HCT116 (cell line): ENCODE results near the gene FGF3. TPM values are rescaled to one million over a fixed set of nuclear protein-coding genes. Genes with fewer than 3 reads are reported as not detected.

Experiments used
- ATAC-seq: fragments of 200-7000 bp; cut with Tn5 transposase; 2 replicates; pipeline ENCODE4 v1.9.1; 2020; ENCODE audit warnings: mild to moderate bottlenecking, moderate library complexity
- BruUV-seq: library from RNA; stranded (reverse); fragments of 400-500 nt; replicated peaks from 2 replicates; lab custom pipeline; 2021; lab: Mats Ljungman, UMichigan
- CTCF ChIA-PET: fragments of 300-600 bp; sonication (Branson Sonifier 250); formaldehyde crosslinking; loops from one replicate; lab custom pipeline; 2021; ENCODE audit warnings: antibody characterized with exemption; lab: Charles Lee
- POLR2A ChIA-PET: fragments of 300-600, 350-600 bp; sonication (Branson Sonifier 250); formaldehyde crosslinking; loops from one replicate; lab custom pipeline; 2021; ENCODE audit warnings: antibody characterized with exemption; lab: Charles Lee
- RAD21 ChIA-PET, 2 experiments: fragments of 300-600 bp; sonication (Branson Sonifier 250); formaldehyde crosslinking; loops; one replicate each; lab custom pipeline; 2023; ENCODE audit warnings: low total read pairs in 2 of 2; ENCODE audit not compliant: uncharacterized antibody in 2 of 2, unreplicated experiment in 2 of 2, low non-redundant PET in 1 of 2; lab: Charles Lee
- DNase-seq: peaks from one replicate; pipeline ENCODE4 v3.0.0-alpha.2; 2010; ENCODE audit warnings: low read depth, low spot score
- H2AFZ ChIP-seq: fragments of 200-600 bp; shearing (Covaris generic), sonication (generic); 2 replicates; pipeline ENCODE4 v1.6.1; 2017; ENCODE audit warnings: low read depth, mixed run types, mixed read lengths, antibody characterized with exemption, low read length; ENCODE audit not compliant: poor library complexity, severe bottlenecking
- H3K27ac ChIP-seq: 2 replicates; pipeline ENCODE4 v1.5.1; 2012; ENCODE audit warnings: low read depth, low read length
- H3K27me3 ChIP-seq: fragments of 200-600 bp; sonication (generic); 2 replicates; pipeline ENCODE4 v1.6.1; 2016; ENCODE audit warnings: mixed run types, low read length, mixed read lengths; ENCODE audit not compliant: insufficient read depth
- H3K36me3 ChIP-seq, 2 experiments: fragments of 200-500 bp in 1 of 2; fragments of 200-600 bp in 1 of 2; sonication (Bioruptor generic) in 1 of 2; sonication (generic) in 1 of 2; 2 replicates each; pipeline versions ENCODE4 v1.5.1 to v1.6.1; 2014 to 2016; ENCODE audit warnings: low read length in 2 of 2, inconsistent platforms in 1 of 2, mixed read lengths in 1 of 2, mixed run types in 1 of 2; ENCODE audit not compliant: insufficient read depth in 2 of 2, control insufficient read depth in 1 of 2
- H3K4me1 ChIP-seq, 2 experiments: fragments of 200-600 bp in 1 of 2; sonication (generic) in 1 of 2; 2 replicates each; pipeline versions ENCODE4 v1.5.1 to v1.6.1; 2012 to 2017; ENCODE audit warnings: low read length in 2 of 2, inconsistent platforms in 1 of 2, mild to moderate bottlenecking in 1 of 2, mixed read lengths in 1 of 2, mixed run types in 1 of 2, moderate library complexity in 1 of 2; ENCODE audit not compliant: insufficient read depth in 2 of 2, control insufficient read depth in 1 of 2
- H3K4me2 ChIP-seq: fragments of 200-600 bp; sonication (generic); 2 replicates; pipeline ENCODE4 v1.6.1; 2017; ENCODE audit warnings: mixed run types, low read length, mixed read lengths
- H3K4me3 ChIP-seq, 2 experiments: fragments of 200-600 bp in 1 of 2; sonication (generic) in 1 of 2; replicated peaks in 1 of 2; 2 replicates each; pipeline ENCODE4 v1.5.1; 2011 to 2016; ENCODE audit warnings: low read length in 2 of 2, control low read depth in 1 of 2, low read depth in 1 of 2, mild to moderate bottlenecking in 1 of 2, mixed read lengths in 1 of 2, mixed run types in 1 of 2
- H3K79me2 ChIP-seq: fragments of 200-600 bp; sonication (generic); 2 replicates; pipeline ENCODE4 v1.6.1; 2017; ENCODE audit warnings: mild to moderate bottlenecking, mixed run types, low read length, moderate library complexity, mixed read lengths; ENCODE audit not compliant: insufficient read depth
- H3K9ac ChIP-seq: fragments of 200-600 bp; sonication (generic); 2 replicates; pipeline ENCODE4 v1.6.1; 2016; ENCODE audit warnings: low read length, mixed read lengths
- H3K9me2 ChIP-seq: fragments of 200-600 bp; sonication (generic), shearing (Covaris generic); 2 replicates; pipeline ENCODE4 v1.6.1; 2017; ENCODE audit warnings: mixed run types, mild to moderate bottlenecking, moderate library complexity; ENCODE audit not compliant: insufficient read depth
- H3K9me3 ChIP-seq, 2 experiments: fragments of 200-500 bp in 1 of 2; fragments of 200-600 bp in 1 of 2; sonication (Bioruptor generic) in 1 of 2; sonication (generic) in 1 of 2; 2 replicates each; pipeline ENCODE4 v1.6.1; 2014 to 2017; ENCODE audit warnings: low read length in 2 of 2, mixed read lengths in 2 of 2, inconsistent platforms in 1 of 2, low read depth in 1 of 2, mild to moderate bottlenecking in 1 of 2, mixed run types in 1 of 2, moderate library complexity in 1 of 2; ENCODE audit not compliant: control insufficient read depth in 1 of 2, insufficient read depth in 1 of 2
- H4K20me1 ChIP-seq: fragments of 200-600 bp; sonication (generic), shearing (Covaris generic); 2 replicates; pipeline ENCODE4 v1.6.1; 2017; ENCODE audit warnings: mixed run types, mild to moderate bottlenecking, moderate library complexity; ENCODE audit not compliant: insufficient read depth
- REST ChIP-seq: IDR thresholded peaks from 2 replicates; pipeline ENCODE4 v1.6.1; 2012; ENCODE audit warnings: low read depth
- YY1 ChIP-seq: IDR thresholded peaks from 2 replicates; pipeline ENCODE4 v1.6.1; 2011; ENCODE audit warnings: low read length, low read depth, moderate library complexity, mild to moderate bottlenecking; ENCODE audit not compliant: insufficient replicate concordance; ENCODE audit errors: extremely low read depth
- ZFX ChIP-seq: fragments of 450-650 bp; IDR thresholded peaks from 2 replicates; pipeline ENCODE4 v1.6.1; 2017
- intact Hi-C: fragments of 100-400 bp; cut with micrococcal nuclease; formaldehyde crosslinking; loops from 2 replicates; pipeline ENCODE4 v1.10.0; 2022
- total RNA-seq: library from RNA; stranded (reverse); gene quantifications from one replicate; pipeline ENCODE4 v1.2.1, GENCODE V29; 2021; ENCODE audit not compliant: unreplicated experiment
- TF ChIP-seq, protein P1 (sequence below), 3 experiments: fragments of 200-600 bp in 1 of 3; sonication (generic) in 1 of 3; IDR thresholded peaks in 2 of 3; conservative IDR thresholded peaks in 1 of 3; 2 replicates each; pipeline ENCODE4 v1.5.1; 2012 to 2017; ENCODE audit warnings: low read depth in 2 of 3, low read length in 2 of 3, antibody characterized with exemption in 1 of 3, borderline replicate concordance in 1 of 3, control low read depth in 1 of 3, mild to moderate bottlenecking in 1 of 3, mixed read lengths in 1 of 3, mixed run types in 1 of 3, moderate library complexity in 1 of 3; ENCODE audit not compliant: insufficient read depth in 1 of 3

FGF3 gene
- total RNA-seq, 1 experiment from 2014 or later, result not detected

GRCh38 chr11:69812256-69812655, 7.0 kb downstream of the FGF3 start:
- no TSS peak for BruUV-seq
- Histone ChIP-seq H3K27ac (no peak overlapping the region), H3K9me3 (no peaks in the 10 kb centered on the region), H3K9ac (no peak overlapping the region)
- intact Hi-C loops, result no loop called here
- TF ChIP-seq ZFX, result no peak
- TF ChIP-seq, protein P1, sequence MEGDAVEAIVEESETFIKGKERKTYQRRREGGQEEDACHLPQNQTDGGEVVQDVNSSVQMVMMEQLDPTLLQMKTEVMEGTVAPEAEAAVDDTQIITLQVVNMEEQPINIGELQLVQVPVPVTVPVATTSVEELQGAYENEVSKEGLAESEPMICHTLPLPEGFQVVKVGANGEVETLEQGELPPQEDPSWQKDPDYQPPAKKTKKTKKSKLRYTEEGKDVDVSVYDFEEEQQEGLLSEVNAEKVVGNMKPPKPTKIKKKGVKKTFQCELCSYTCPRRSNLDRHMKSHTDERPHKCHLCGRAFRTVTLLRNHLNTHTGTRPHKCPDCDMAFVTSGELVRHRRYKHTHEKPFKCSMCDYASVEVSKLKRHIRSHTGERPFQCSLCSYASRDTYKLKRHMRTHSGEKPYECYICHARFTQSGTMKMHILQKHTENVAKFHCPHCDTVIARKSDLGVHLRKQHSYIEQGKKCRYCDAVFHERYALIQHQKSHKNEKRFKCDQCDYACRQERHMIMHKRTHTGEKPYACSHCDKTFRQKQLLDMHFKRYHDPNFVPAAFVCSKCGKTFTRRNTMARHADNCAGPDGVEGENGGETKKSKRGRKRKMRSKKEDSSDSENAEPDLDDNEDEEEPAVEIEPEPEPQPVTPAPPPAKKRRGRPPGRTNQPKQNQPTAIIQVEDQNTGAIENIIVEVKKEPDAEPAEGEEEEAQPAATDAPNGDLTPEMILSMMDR (IDR thresholded peaks at IDR 0.05 in 2 of 3, conservative IDR thresholded peaks at IDR 0.05 in 1 of 3; ENCODE audit: borderline replicate concordance in 1 of 3, insufficient read depth in 1 of 3, low read depth in 2 of 3, low read length in 2 of 3), result no peak
- no peak for TF ChIP-seq REST
- TF ChIP-seq YY1, result no peak
- TF ChIP-seq, all 23 proteins: peak for 0
- ATAC-seq, result no peak
- CTCF ChIA-PET, result no interaction called here
- Histone ChIP-seq H4K20me1 (no peaks in the 10 kb centered on the region), H2AFZ (no peak overlapping the region), H3K9me2 (no peaks in the 10 kb centered on the region), H3K4me1 (peaks cover 0 to 4% of the 10 kb centered on the region in 2 experiments; a peak in 2 of 4 replicates), H3K4me2 (no peak overlapping the region), H3K27me3 (0 out of 2 replicates have a peak, but pooled peaks cover 3% of the 10 kb centered on the region), H3K36me3 (no peaks in the 10 kb centered on the region), H3K79me2 (no peaks in the 10 kb centered on the region), H3K4me3 (no peak overlapping the region)
- POLR2A ChIA-PET, result no interaction called here
- no peak for DNase-seq
- RAD21 ChIA-PET, result no interaction called here
